Lung (tissue), 12 donors: ENCODE results near the gene WDR90. TPM values are rescaled to one million over a fixed set of nuclear protein-coding genes. Genes with fewer than 3 reads are reported as not detected.

Source experiments
- ATAC-seq: fragments of 200-7000 bp; cut with Tn5 transposase; one replicate; pipeline ENCODE4 v1.9.1; 2020; ENCODE audit warnings: moderate number of reproducible peaks; ENCODE audit not compliant: insufficient read depth, low FRiP score
- DNase-seq, 3 donors: peaks; one replicate each; pipeline ENCODE4 v3.0.0-alpha.2; 2013 to 2017
- H3K27ac ChIP-seq, 2 donors: one replicate each; pipeline ENCODE4 v1.5.1; 2013; ENCODE audit warnings: mild to moderate bottlenecking in 2 of 2, moderate library complexity in 2 of 2, control low read depth in 1 of 2, inconsistent platforms in 1 of 2, low read depth in 1 of 2, low read length in 1 of 2
- H3K27me3 ChIP-seq, 3 donors: one replicate each; pipeline ENCODE4 v1.5.1; 2013; ENCODE audit warnings: low read length in 2 of 3; ENCODE audit not compliant: control insufficient read depth in 3 of 3, insufficient read depth in 3 of 3
- H3K36me3 ChIP-seq, 4 donors: one replicate each; pipeline ENCODE4 v1.5.1; 2013; ENCODE audit warnings: low read length in 4 of 4, mild to moderate bottlenecking in 1 of 4, moderate library complexity in 1 of 4; ENCODE audit not compliant: control insufficient read depth in 4 of 4, insufficient read depth in 4 of 4
- H3K4me1 ChIP-seq, 5 donors: one replicate each; pipeline ENCODE4 v1.5.1; 2013; ENCODE audit warnings: low read length in 5 of 5, mild to moderate bottlenecking in 2 of 5, moderate library complexity in 1 of 5; ENCODE audit not compliant: control insufficient read depth in 5 of 5, insufficient read depth in 5 of 5
- H3K4me3 ChIP-seq: one replicate; pipeline ENCODE4 v1.5.1; 2013; ENCODE audit warnings: mild to moderate bottlenecking, control low read depth, moderate library complexity
- H3K9ac ChIP-seq, 2 donors: one replicate each; pipeline ENCODE4 v1.5.1; 2013; ENCODE audit warnings: low read length in 2 of 2, control low read depth in 1 of 2; ENCODE audit not compliant: insufficient read depth in 1 of 2
- H3K9me3 ChIP-seq, 4 donors: one replicate each; pipeline ENCODE4 v1.5.1; 2013; ENCODE audit warnings: low read length in 3 of 4, mild to moderate bottlenecking in 1 of 4, moderate library complexity in 1 of 4; ENCODE audit not compliant: control insufficient read depth in 4 of 4, insufficient read depth in 3 of 4
- WGBS, 2 donors: extraction: QIAGEN DNeasy Blood & Tissue Kit; methylation state at CpG; one replicate each; pipeline ENCODE4 v1.1.7; 2013; 5-methylcytosine and 5-hydroxymethylcytosine counted together
- polyA plus RNA-seq, 2 donors: library from polyadenylated mRNA; stranded (reverse); fragments of 200-250 nt; gene quantifications; one replicate each; pipeline ENCODE4 v1.2.1, GENCODE V29; 2013
- total RNA-seq, 2 donors: library from RNA; depleted of rRNA in 1 of 2; stranded (reverse); fragments of >200 nt in 1 of 2; gene quantifications; one replicate each; pipeline ENCODE4 v1.2.1, GENCODE V29; 2014 to 2021
- TF ChIP-seq, protein P1 (sequence below): IDR thresholded peaks from 2 replicates; pipeline ENCODE4 v1.5.1; 2012; ENCODE audit warnings: mild to moderate bottlenecking; ENCODE audit errors: control extremely low read depth, extremely low read depth
- donor health status: control.
- donor health status: control.
- donor health status: Bipolar disorder and iron deficiency.
- donor health status: healthy.
- donor health status: DM: yes; HTN: yes; CAD: no.

Gene WDR90
- total and polyA plus RNA-seq, 4 donors: 18.6 to 74.2 (median 27.9) TPM

DNA sequence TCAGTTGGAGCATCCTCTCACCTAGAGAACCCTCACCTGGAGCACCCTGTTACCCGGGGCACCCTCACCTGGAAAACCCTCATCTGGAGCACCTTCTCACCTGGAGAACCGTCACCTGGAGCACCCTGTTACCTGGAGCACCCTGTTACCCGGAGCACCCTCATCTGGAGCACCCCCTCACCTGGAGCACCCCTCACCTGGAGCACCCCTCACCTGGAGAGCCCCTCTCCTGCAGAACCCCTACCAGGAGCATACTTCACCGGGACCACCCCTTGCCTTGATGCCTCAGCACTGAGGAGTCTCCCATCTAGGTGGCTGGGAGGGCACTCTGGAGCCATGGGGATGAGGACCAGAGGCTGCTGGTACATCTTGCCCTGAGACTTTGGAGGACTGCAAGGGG lies 59.8 kb downstream of the WDR90 start:
- ATAC-seq: no peak
- H3K27me3 ChIP-seq: peaks cover 11 to 41% (median 18%) of the 10 kb centered on the region in 3 donors
- no peak for DNase-seq
- no peaks in the 10 kb centered on the region for H3K4me1 ChIP-seq
- no peak overlapping the region for H3K9ac ChIP-seq
- no peak overlapping the region for H3K4me3 ChIP-seq
- TF ChIP-seq, protein P1, sequence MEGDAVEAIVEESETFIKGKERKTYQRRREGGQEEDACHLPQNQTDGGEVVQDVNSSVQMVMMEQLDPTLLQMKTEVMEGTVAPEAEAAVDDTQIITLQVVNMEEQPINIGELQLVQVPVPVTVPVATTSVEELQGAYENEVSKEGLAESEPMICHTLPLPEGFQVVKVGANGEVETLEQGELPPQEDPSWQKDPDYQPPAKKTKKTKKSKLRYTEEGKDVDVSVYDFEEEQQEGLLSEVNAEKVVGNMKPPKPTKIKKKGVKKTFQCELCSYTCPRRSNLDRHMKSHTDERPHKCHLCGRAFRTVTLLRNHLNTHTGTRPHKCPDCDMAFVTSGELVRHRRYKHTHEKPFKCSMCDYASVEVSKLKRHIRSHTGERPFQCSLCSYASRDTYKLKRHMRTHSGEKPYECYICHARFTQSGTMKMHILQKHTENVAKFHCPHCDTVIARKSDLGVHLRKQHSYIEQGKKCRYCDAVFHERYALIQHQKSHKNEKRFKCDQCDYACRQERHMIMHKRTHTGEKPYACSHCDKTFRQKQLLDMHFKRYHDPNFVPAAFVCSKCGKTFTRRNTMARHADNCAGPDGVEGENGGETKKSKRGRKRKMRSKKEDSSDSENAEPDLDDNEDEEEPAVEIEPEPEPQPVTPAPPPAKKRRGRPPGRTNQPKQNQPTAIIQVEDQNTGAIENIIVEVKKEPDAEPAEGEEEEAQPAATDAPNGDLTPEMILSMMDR: no peak
- H3K9me3 ChIP-seq: peaks cover 0 to 5% (median 0%) of the 10 kb centered on the region in 4 donors
- no peaks in the 10 kb centered on the region for H3K36me3 ChIP-seq
- WGBS, 2 donors: 58 to 73% methylated on average over 4 of the region's 4 CpGs
- H3K27ac ChIP-seq: no peak overlapping the region

DNA sequence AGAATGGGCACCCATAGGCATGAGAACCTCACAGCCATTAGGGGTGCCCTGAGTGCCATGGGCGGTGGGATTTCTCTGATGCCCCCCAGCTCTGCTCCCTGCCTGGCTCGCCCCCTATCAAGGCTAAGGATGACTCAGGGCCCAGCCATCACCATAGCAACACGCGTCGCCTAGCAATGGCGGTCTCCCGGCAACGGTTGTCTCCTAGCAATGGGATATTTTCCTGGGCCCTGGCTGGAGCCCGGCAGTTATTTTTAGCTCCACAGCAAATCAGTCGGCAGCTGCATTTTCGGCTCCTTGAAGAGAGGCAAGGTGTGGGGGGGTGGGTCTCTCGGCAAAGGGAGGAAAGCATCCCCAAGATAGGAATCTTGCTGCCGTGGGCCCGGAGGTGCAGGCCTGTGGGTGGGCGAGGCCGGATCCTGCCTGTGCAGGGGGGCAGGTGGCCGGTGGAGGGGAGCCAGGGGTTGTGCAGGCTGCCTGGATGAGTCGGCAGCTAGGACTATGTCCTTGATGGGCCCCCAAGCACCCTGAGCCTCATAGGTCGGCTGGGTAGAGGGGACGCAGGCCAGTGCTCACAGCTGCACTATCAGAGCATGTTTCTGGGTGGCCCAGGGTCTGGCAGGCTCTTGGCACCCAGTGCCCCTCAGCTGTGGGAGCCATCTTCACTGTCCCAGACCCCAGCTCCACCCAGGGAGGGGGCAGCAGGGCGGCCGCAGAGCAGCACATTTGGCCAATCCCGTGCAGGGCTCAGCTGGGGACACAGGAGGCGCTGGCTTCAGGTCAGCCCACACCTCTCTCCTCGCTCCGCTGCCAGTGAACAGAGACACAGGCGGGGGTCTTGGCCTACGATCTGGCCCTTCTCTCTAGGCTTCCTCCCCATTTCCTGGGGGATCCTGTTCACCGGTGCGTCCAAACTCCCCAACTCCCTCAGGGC lies 60.7 kb downstream of the WDR90 start:
- TF ChIP-seq, protein P1: no peak
- no peak overlapping the region for H3K4me3 ChIP-seq
- H3K36me3 ChIP-seq: no peaks in the 10 kb centered on the region
- peaks cover 11 to 32% (median 11%) of the 10 kb centered on the region in 3 donors for H3K27me3 ChIP-seq
- H3K9me3 ChIP-seq: peaks cover 0 to 5% (median 0%) of the 10 kb centered on the region in 4 donors
- H3K9ac ChIP-seq: no peak overlapping the region
- 21 to 41% methylated on average over 29 to 30 of the region's 30 CpGs for WGBS, 2 donors
- H3K4me1 ChIP-seq: peaks cover 0 to 5% (median 0%) of the 10 kb centered on the region in 5 donors
- ATAC-seq: no peak
- peak; percentile 55 to 76 (median 72) for DNase-seq
- no peak overlapping the region for H3K27ac ChIP-seq

DNA sequence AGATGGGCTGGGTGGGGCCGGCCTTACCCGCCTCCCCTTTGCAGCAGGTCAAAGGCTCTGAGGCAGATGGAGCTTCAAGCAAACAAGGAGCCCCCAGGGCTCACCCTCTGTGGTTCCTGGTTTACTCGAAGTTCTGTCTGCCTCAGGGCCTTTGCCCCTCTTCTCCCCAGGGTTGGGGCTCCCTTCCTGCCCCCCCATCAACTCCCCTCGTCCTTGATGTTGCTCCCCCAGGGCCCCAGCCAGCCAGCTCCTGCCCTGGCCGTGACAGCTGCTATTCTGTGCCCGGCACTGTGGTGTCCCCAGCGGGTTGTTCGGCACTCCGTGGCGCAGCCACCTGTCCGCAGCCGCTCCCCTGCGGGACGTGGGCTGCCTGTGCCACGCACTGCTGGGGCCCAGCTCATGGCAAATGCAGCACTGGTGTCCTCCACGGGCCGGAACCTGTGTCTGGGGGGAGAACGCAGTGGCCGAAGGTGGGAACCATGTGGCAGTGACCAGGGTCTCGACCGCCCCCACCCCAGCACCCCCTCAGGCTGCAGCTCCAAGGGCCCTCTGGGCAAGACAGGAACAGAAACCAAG lies 61.4 kb downstream of the WDR90 start:
- Histone ChIP-seq H3K27ac (no peak overlapping the region), H3K4me1 (peaks cover 0 to 5% (median 0%) of the 10 kb centered on the region in 5 donors), H3K4me3 (no peak overlapping the region), H3K27me3 (peaks cover 7 to 31% (median 11%) of the 10 kb centered on the region in 3 donors), H3K36me3 (no peaks in the 10 kb centered on the region), H3K9me3 (peaks cover 0 to 5% (median 0%) of the 10 kb centered on the region in 4 donors), H3K9ac (no peak overlapping the region)
- TF ChIP-seq, protein P1: no peak
- 67 to 69% methylated on average over 21 of the region's 21 CpGs for WGBS, 2 donors
- ATAC-seq (no peak), DNase-seq (no peak)
